HepG2 (cell line): ENCODE data around the gene COL27A1. TPM values are rescaled to one million over a fixed set of nuclear protein-coding genes. Genes with fewer than 3 reads are reported as not detected.
A peak's percentile ranks its signal among the peaks of the same experiment; 100 is the strongest.

Source experiments
- CCDC6 ChIP-seq: sonication (generic); formaldehyde crosslinking; IDR thresholded peaks from 2 replicates; pipeline ENCODE4 v1.8.1; 2022; ENCODE audit warnings: mild to moderate bottlenecking, missing genetic modification reagents, moderate library complexity
- CEBPG ChIP-seq: IDR thresholded peaks from 2 replicates; pipeline ENCODE4 v1.6.1; 2016
- FOXJ3 ChIP-seq: sonication (generic); formaldehyde crosslinking; IDR thresholded peaks from 2 replicates; pipeline ENCODE4 v1.4.0; 2020; ENCODE audit warnings: missing genetic modification reagents, mild to moderate bottlenecking, borderline replicate concordance
- HNF4A ChIP-seq: sonication (generic); formaldehyde crosslinking; IDR thresholded peaks from 2 replicates; pipeline ENCODE4 v1.4.0; 2020; ENCODE audit warnings: missing genetic modification reagents
- KDM5A ChIP-seq: fragments of 200-600 bp; sonication (generic); IDR thresholded peaks from 2 replicates; pipeline ENCODE4 v1.7.0; 2018; ENCODE audit warnings: antibody characterized with exemption, mild to moderate bottlenecking, low read length, borderline replicate concordance
- TGIF2 ChIP-seq: IDR thresholded peaks from 2 replicates; pipeline ENCODE4 v1.6.1; 2016; ENCODE audit warnings: control low read depth, missing compliant biosample characterization
- ZNF329 ChIP-seq: sonication (generic); formaldehyde crosslinking; IDR thresholded peaks from 2 replicates; pipeline ENCODE4 v1.9.0; 2021; ENCODE audit warnings: low read depth, mild to moderate bottlenecking, missing genetic modification reagents
- polyA plus RNA-seq, 8 experiments: library from polyadenylated mRNA; depleted of rRNA in 3 of 8; stranded (reverse) in 7 of 8; unstranded in 1 of 8; fragments of >200 nt; fragmentation: Illumina TruSeq in 4 of 8; extraction: Trizol in 4 of 8; gene quantifications; 2 replicates each; pipeline versions ENCODE4 v1.2.1 to v1.2.3, GENCODE V29; 2011 to 2016; ENCODE audit warnings: low read depth in 4 of 8, missing spikeins in 1 of 8, mixed read lengths in 1 of 8; ENCODE audit not compliant: insufficient read depth in 1 of 8
- total RNA-seq, 5 experiments: library from RNA; depleted of rRNA; stranded (reverse); fragments of >200 nt; fragmentation: Illumina TruSeq; extraction: Trizol; gene quantifications; 2 replicates each; pipeline ENCODE4 v1.2.3, GENCODE V29; 2016; ENCODE audit warnings: low read depth in 1 of 5
- TF ChIP-seq, protein P1 (sequence below): sonication (generic); formaldehyde crosslinking; IDR thresholded peaks from 2 replicates; pipeline ENCODE4 v1.5.1; 2020; ENCODE audit warnings: missing genetic modification reagents, mild to moderate bottlenecking, borderline replicate concordance

COL27A1 gene
- total and polyA plus RNA-seq, 2 of the 13 experiments (the other 11 are each of a cell fraction or from before 2014, with no cell fraction given), result 71.3 to 89.1 TPM

GRCh38 chr9:114153761-114154599 is 1.4 kb upstream of the COL27A1 start (continued):
- TF ChIP-seq, protein P1, sequence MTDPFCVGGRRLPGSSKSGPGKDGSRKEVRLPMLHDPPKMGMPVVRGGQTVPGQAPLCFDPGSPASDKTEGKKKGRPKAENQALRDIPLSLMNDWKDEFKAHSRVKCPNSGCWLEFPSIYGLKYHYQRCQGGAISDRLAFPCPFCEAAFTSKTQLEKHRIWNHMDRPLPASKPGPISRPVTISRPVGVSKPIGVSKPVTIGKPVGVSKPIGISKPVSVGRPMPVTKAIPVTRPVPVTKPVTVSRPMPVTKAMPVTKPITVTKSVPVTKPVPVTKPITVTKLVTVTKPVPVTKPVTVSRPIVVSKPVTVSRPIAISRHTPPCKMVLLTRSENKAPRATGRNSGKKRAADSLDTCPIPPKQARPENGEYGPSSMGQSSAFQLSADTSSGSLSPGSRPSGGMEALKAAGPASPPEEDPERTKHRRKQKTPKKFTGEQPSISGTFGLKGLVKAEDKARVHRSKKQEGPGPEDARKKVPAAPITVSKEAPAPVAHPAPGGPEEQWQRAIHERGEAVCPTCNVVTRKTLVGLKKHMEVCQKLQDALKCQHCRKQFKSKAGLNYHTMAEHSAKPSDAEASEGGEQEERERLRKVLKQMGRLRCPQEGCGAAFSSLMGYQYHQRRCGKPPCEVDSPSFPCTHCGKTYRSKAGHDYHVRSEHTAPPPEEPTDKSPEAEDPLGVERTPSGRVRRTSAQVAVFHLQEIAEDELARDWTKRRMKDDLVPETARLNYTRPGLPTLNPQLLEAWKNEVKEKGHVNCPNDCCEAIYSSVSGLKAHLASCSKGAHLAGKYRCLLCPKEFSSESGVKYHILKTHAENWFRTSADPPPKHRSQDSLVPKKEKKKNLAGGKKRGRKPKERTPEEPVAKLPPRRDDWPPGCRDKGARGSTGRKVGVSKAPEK (CRISPR knock-in tag), result no peak
- peak; percentile 68 for TF ChIP-seq HNF4A (CRISPR knock-in tag)
- TF ChIP-seq KDM5A, result peak; percentile 25; the same call in 1 of the 2 replicates
- TF ChIP-seq FOXJ3 (CRISPR knock-in tag), result peak; percentile 40; the same call in 1 of the 2 replicates
- 0 out of 2 replicates have a peak, but pooled peaks have one; percentile 18 for TF ChIP-seq CEBPG (CRISPR knock-in tag)
- TF ChIP-seq CCDC6 (CRISPR knock-in tag), result peak; percentile 94
- TF ChIP-seq ZNF329 (CRISPR knock-in tag), result peak; percentile 56; the same call in 1 of the 2 replicates
- TF ChIP-seq TGIF2 (CRISPR knock-in tag), result 0 out of 2 replicates have a peak, but pooled peaks have one; percentile 12
